Measurements from ENCODE around the gene TMEM72.

DNA sequence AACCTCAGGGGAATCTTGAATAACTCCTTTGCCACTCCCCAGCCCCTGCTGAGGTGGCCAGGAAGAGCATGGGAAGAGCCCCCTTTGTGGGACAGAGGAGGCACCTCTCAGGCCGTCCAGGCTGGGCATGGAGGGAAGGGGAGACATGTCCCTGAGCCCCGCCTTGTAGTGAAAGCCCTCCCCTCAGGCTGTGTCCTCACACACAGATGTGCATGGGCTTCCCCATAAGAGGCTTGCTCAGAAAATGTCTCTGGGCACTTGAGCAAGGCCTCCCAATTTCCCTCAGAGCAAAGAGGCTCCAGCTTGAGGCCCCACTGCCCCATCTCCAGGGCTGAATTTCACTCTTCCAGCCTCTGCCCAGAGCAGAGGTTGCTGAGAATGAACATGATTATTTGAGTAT is 3.8 kb downstream of the TMEM72 start:
- TF ChIP-seq EZH2 (IDR thresholded peaks at IDR 0.05; ENCODE audit: borderline replicate concordance, insufficient read depth, low read depth, low read length, poor library complexity, severe bottlenecking) = no peak
- TF ChIP-seq, protein P1, sequence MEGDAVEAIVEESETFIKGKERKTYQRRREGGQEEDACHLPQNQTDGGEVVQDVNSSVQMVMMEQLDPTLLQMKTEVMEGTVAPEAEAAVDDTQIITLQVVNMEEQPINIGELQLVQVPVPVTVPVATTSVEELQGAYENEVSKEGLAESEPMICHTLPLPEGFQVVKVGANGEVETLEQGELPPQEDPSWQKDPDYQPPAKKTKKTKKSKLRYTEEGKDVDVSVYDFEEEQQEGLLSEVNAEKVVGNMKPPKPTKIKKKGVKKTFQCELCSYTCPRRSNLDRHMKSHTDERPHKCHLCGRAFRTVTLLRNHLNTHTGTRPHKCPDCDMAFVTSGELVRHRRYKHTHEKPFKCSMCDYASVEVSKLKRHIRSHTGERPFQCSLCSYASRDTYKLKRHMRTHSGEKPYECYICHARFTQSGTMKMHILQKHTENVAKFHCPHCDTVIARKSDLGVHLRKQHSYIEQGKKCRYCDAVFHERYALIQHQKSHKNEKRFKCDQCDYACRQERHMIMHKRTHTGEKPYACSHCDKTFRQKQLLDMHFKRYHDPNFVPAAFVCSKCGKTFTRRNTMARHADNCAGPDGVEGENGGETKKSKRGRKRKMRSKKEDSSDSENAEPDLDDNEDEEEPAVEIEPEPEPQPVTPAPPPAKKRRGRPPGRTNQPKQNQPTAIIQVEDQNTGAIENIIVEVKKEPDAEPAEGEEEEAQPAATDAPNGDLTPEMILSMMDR (IDR thresholded peaks at IDR 0.05) = no peak

Data from B cell (primary cell).